Heart right ventricle (tissue), 16 donors: Measurements from ENCODE around the gene LRP1B. TPM values are rescaled to one million over a fixed set of nuclear protein-coding genes. Genes with fewer than 3 reads are reported as not detected.

ENCODE experiments used
- ATAC-seq, 8 donors: fragments of 200-7000 bp; cut with Tn5 transposase; one replicate each; pipeline ENCODE4 v1.9.1; 2020; ENCODE audit warnings: mild to moderate bottlenecking in 8 of 8, moderate library complexity in 8 of 8, moderate number of reproducible peaks in 1 of 8
- DNase-seq, 2 donors: peaks; one replicate each; pipeline ENCODE4 v3.0.0-alpha.2; 2020
- H3K27ac ChIP-seq, 10 donors: fragments of 200-600 bp; sonication (generic) in 2 of 10; one replicate each; pipeline versions ENCODE4 v1.5.0 to v1.8.0; 2020 to 2022; ENCODE audit warnings: mild to moderate bottlenecking in 3 of 10
- H3K27me3 ChIP-seq, 7 donors: fragments of 200-600 bp; one replicate each; pipeline ENCODE4 v1.8.0; 2021 to 2022; ENCODE audit warnings: mild to moderate bottlenecking in 2 of 7
- H3K36me3 ChIP-seq, 9 donors: fragments of 200-600 bp; sonication (generic) in 1 of 9; one replicate each; pipeline versions ENCODE4 v1.5.0 to v1.8.0; 2020 to 2022; ENCODE audit warnings: mild to moderate bottlenecking in 2 of 9
- H3K4me1 ChIP-seq, 9 donors: fragments of 200-600 bp; sonication (generic) in 1 of 9; one replicate each; pipeline versions ENCODE4 v1.5.0 to v1.8.0; 2020 to 2022; ENCODE audit warnings: mild to moderate bottlenecking in 4 of 9
- H3K4me3 ChIP-seq, 10 donors: fragments of 200-600 bp; sonication (generic) in 2 of 10; one replicate each; pipeline versions ENCODE4 v1.5.0 to v1.8.0; 2020 to 2022; ENCODE audit warnings: mild to moderate bottlenecking in 7 of 10, moderate library complexity in 2 of 10
- H3K9me3 ChIP-seq, 11 donors: fragments of 200-600 bp in 10 of 11; sonication (generic) in 2 of 11; one replicate each; pipeline versions ENCODE4 v1.5.0 to v1.8.0; 2013 to 2022; ENCODE audit warnings: mild to moderate bottlenecking in 2 of 11, control low read depth in 1 of 11, moderate library complexity in 1 of 11
- WGBS, 2 donors: extraction: QIAGEN DNeasy Blood & Tissue Kit; methylation state at CpG; one replicate each; pipeline ENCODE4 v1.1.7; 2013; ENCODE audit warnings: inconsistent platforms in 1 of 2; 5-methylcytosine and 5-hydroxymethylcytosine counted together
- intact Hi-C, 10 donors: fragments of 100-400 bp; cut with DNase I; formaldehyde crosslinking; loops; one replicate each; pipeline versions ENCODE4 v1.11.1 to v1.14.2; 2022
- polyA plus RNA-seq, 2 donors: library from polyadenylated mRNA; stranded (reverse); fragments of 200-250 nt; gene quantifications; one replicate each; pipeline ENCODE4 v1.2.3, GENCODE V29; 2013
- total RNA-seq, 10 donors: library from RNA; stranded (reverse); fragmentation: NEBNext Ultra II Directional in 3 of 10; extraction: Animal tissue kit (Norgen Biotek cat#: 25700) in 3 of 10; gene quantifications; one replicate each; pipeline versions ENCODE4 v1.2.1 to v1.2.4, GENCODE V29; 2021 to 2023
- TF ChIP-seq, protein P1 (sequence below), 9 donors: fragments of 200-600 bp; sonication (generic) in 2 of 9; IDR thresholded peaks; one replicate each; pipeline versions ENCODE4 v1.5.0 to v1.8.0; 2021 to 2022; ENCODE audit warnings: antibody characterized with exemption in 9 of 9, mild to moderate bottlenecking in 5 of 9, moderate library complexity in 1 of 9
- donor health status: Arrhythmogenic right ventricular cardiomyopathy.
- donor health status: ischemic (EF 13 %, LVEDD 7.1; RV severe dilation, severe dysfunction).
- donor health status: healthy with polysubstance abuse.
- donor health status: DM: no; HTN: yes; CAD: no.
- donor health status: DM: no; HTN: no; CAD: no.
- donor health status: ischemic (EF 25% LVEDD 6.9; RV normal size, moderate dysfunction).
- donor health status: ischemic (EF 25% LVEDD 5.7; RV mildly dilated, moderate dysfunction).
- donor health status: healthy.
- donor health status: DM: yes; HTN: yes; CAD: no.
- donor health status: Ischemic cardiomyopathy.
- donor health status: ischemic (EF 35%, LVEDD 5.7; RV mildly dilated, moderate dysfunction).
- donor health status: nonischemic (EF 11% LVEDD 7.7; RV severe dilation, severe dysfunction).
- donor health status: DM: yes; HTN: yes; CAD: no.
- donor health status: PGD.
- donor health status: ischemic (EF 29% LVEDD 5.4; RV normal size, mild dysfunction).
- donor health status: nonischemic (EF 23%, LVEDD 6.1; RV moderate dilation, normal function).

Gene LRP1B
- total and polyA plus RNA-seq, 12 donors, result 0.02 to 0.27 (median 0.14) TPM; not detected in 1

DNA sequence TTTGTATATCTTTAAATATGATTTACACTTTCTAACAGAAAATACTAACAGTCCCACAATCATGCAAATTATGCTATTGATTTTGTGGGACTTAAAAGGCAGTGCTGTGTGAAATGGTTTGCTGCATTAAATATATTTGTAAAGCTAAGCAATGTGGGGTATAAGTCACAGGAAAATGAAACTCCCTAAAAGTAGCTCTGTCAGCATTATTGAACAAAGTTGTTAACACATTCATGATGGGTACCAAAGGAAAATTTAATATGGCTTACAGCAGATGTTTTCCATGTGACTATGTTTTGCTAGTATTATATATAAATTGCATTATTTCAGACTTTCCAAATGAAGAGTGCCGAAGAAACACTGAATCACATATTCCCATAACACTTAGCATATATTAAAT, 1450.0 kb downstream of the LRP1B start:
- H3K27me3 ChIP-seq, result no peaks in the 10 kb centered on the region
- WGBS, 2 donors, result 82% methylated on average over 1 of the region's 1 CpG
- DNase-seq (no peak), ATAC-seq (no peak)
- no peaks in the 10 kb centered on the region for H3K36me3 ChIP-seq
- intact Hi-C loops, result no loop called here
- no peaks in the 10 kb centered on the region for H3K9me3 ChIP-seq
- H3K4me1 ChIP-seq, result no peaks in the 10 kb centered on the region
- H3K27ac ChIP-seq, result no peak overlapping the region
- TF ChIP-seq, protein P1, sequence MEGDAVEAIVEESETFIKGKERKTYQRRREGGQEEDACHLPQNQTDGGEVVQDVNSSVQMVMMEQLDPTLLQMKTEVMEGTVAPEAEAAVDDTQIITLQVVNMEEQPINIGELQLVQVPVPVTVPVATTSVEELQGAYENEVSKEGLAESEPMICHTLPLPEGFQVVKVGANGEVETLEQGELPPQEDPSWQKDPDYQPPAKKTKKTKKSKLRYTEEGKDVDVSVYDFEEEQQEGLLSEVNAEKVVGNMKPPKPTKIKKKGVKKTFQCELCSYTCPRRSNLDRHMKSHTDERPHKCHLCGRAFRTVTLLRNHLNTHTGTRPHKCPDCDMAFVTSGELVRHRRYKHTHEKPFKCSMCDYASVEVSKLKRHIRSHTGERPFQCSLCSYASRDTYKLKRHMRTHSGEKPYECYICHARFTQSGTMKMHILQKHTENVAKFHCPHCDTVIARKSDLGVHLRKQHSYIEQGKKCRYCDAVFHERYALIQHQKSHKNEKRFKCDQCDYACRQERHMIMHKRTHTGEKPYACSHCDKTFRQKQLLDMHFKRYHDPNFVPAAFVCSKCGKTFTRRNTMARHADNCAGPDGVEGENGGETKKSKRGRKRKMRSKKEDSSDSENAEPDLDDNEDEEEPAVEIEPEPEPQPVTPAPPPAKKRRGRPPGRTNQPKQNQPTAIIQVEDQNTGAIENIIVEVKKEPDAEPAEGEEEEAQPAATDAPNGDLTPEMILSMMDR (IDR thresholded peaks at IDR 0.05), result no peak
- H3K4me3 ChIP-seq, result no peak overlapping the region

DNA sequence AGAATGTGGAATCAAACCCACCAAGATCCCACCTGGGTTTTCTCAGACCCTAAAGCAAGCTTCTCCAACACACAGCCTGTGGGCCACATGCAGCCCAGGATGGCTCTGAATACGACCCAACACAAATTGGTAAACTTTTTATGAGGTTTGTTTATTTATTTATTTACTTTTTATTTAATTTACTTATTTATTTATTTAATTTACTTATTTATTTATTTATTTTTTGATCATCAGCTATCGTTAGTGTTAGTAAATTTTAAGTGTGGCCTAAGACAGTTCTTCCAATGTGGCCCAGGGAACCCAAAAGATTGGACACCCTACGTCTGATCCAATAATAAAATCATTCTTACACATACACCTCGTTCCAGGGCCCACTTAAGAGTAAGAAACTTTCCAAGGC, 1451.1 kb downstream of the LRP1B start:
- Histone ChIP-seq H3K4me3 (no peak overlapping the region), H3K27me3 (no peaks in the 10 kb centered on the region), H3K27ac (no peak overlapping the region), H3K4me1 (no peaks in the 10 kb centered on the region), H3K9me3 (no peaks in the 10 kb centered on the region), H3K36me3 (no peaks in the 10 kb centered on the region)
- intact Hi-C loops, result no loop called here
- no peak for ATAC-seq
- 74 to 86% methylated on average over 4 of the region's 4 CpGs for WGBS, 2 donors
- DNase-seq, result no peak
- TF ChIP-seq, protein P1 (IDR thresholded peaks at IDR 0.05), result no peak

DNA sequence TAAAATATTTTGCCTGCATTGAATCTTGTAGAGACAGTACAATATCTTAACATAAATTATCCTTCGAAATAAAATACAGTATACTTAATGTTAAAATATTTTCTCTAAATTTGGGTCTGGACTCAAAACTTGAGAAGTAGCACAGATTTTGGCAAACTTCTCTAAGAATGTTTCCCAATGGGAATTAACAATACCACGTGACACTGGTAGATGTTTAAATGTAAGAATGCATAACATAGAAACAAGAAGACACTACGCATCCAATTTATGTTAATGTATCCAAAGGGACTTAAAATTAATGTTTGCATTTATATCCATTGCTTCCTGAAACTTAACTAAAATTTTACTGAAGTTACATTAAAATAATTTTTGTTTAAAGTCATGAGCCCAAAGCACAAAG, 1460.9 kb downstream of the LRP1B start:
- H3K27ac ChIP-seq, result no peak overlapping the region
- no peaks in the 10 kb centered on the region for H3K4me1 ChIP-seq
- no peak overlapping the region for H3K4me3 ChIP-seq
- DNase-seq (no peak), ATAC-seq (no peak)
- no peaks in the 10 kb centered on the region for H3K27me3 ChIP-seq
- intact Hi-C loops, result no loop called here
- 65 to 76% methylated on average over 3 of the region's 3 CpGs for WGBS, 2 donors
- H3K36me3 ChIP-seq, result no peaks in the 10 kb centered on the region
- peaks cover 0 to 5% (median 0%) of the 10 kb centered on the region in 11 donors for H3K9me3 ChIP-seq
- TF ChIP-seq, protein P1 (IDR thresholded peaks at IDR 0.05), result no peak

DNA sequence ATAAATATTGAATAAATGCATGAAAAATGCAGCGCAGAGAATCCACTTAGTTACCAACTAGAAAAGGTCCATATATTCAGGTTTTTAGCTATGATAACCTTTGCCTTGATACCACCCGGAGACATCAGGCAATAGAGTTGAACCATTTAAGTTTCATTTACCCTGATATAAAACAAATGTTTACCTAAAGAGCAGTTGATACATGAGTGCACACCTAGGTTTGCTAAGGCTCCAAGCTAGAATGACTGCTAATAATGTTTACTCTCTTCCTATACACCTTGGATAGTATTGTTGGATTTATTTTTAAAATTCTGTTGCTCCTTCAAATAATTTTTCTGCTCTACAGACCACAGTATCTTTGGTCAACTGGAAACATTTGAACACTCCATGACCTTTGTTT, 1463.6 kb downstream of the LRP1B start:
- no peak overlapping the region for H3K27ac ChIP-seq
- H3K36me3 ChIP-seq, result no peaks in the 10 kb centered on the region
- DNase-seq (no peak), ATAC-seq (no peak)
- 89% methylated on average over 2 of the region's 2 CpGs for WGBS, 2 donors
- TF ChIP-seq, protein P1 (IDR thresholded peaks at IDR 0.05), result no peak
- intact Hi-C loops, result no loop called here
- no peaks in the 10 kb centered on the region for H3K27me3 ChIP-seq
- H3K9me3 ChIP-seq, result peaks cover 0 to 5% (median 0%) of the 10 kb centered on the region in 11 donors
- no peaks in the 10 kb centered on the region for H3K4me1 ChIP-seq
- H3K4me3 ChIP-seq, result no peak overlapping the region
